Stimulated activated CD4-positive, alpha-beta T cell treated with anti-CD3 and anti-CD28 coated beads, Interleukin-2, amount 100 ng/mL, for 48 hours (primary cell): Measurements from ENCODE around the gene TAS1R1.
"Not testable (repeated sequence)": the region's sequence is repeated elsewhere in the genome, so short reads cannot be mapped to it uniquely, and the experiment has no call there.

Experiments
- DNase-seq, 2 donors: peaks; one replicate each; pipeline ENCODE4 v3.0.0-alpha.2; 2020

The TAS1R1 gene

DNA sequence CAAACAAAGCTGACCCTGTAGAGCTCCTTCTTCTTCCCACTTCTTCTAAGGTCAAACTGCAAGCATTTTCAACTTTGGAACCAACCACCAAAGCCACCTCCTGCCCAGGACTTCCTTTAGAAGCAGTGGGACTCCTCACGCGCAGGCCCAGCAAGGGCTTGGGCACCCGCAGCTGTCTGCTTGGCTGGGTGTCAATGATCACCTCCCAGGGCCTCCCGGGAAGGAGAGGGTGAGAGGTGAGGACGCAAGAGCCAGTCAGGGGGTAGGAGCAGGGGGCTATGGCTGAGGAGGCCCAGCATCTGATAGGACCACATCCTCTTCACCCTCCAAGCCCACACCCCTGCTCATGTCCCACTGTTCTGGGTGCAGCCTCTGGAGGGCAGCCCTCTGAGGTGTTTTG, 37.3 kb downstream of the TAS1R1 start:
- no peak for DNase-seq

DNA sequence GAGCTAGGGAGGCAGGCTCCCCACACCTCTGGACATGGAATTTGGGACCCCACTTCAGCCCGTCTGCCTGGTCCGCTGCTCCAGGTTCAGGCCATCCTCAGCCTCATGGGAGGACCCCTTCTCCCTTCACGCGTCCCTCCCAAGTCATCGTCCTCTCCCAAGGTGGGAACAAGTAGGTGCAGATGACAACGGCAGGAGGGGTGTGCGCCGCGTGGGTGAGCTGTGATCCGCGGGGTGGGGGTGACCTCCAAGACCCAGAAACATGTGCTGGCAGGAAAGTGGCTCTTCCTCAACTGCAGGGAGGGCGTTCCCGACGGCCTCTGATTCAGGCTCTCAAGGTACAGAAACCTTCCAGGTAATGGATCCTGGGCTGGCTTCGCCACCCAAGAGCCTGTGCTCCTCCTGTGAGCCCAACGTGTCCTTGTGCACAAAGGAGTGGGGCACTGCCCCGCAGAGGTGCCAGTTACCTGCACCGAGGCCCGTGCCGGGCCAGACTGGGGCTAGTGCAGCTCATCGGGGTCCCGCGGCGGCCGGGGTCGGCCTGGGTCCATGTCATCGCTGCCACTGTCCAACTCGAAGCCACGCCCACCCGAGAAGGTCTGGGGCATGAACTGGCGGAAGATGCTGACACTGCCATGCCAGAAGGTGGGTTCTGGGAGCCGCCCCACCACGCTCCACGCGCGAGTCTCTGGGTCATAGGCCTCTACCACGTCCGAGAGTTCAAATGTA, 37.9 kb downstream of the TAS1R1 start:
- DNase-seq: no peak

DNA sequence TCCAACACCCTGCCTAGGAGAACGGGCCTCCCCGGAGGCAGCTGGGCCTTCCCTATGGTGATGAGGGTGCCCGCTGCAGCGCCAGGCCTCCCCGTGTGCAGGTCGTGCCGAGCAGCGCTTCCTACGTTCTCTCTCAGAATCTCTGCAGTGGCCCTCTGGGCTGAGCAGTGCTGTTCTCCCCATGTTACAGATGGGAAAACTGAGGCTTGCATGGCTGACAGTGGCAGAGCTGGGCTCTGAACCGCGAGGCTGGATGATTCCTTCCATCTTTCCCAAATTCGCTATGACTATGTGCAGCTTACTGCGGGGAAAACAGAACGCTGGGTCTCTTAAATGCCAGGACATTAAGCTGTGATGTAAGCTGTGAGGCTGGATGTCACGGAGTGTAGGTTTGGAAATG, 38.7 kb downstream of the TAS1R1 start:
- no peak for DNase-seq

DNA sequence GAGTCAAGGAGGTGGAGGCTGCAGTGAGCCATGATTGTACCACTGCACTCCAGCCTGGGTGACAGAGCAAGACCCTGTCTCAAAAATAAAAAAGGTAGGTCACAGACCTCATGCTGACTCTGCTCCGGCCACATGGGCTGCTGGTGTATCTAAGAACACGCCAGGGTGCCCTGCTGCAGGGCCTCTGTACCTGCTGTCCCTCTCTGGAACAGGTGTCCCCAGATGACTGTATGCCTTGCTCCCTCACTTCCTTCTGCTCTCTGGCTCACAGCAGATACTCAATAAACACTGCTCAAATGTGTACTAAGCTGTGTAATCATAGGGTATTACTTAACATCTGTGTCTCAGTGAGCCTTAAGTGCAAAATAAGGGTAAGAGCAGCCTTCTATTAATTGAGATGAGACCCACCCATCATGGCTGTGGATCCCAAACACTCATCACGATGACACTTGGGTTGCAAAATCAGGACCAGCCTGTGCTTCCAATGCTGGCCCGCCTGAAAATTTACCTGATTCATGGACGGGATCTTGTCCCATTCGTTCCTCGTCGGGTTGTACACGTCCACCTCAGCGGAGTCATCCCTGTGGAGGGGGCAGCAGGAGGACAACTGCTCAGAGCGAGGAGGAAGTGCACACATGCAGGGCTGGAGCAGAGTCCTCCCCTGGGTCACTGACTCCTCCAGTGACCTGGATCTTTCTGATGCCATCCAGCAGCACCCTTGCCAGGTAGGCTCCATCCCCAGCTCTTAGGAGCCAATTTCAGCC, 40.1 kb downstream of the TAS1R1 start:
- DNase-seq: no peak

DNA sequence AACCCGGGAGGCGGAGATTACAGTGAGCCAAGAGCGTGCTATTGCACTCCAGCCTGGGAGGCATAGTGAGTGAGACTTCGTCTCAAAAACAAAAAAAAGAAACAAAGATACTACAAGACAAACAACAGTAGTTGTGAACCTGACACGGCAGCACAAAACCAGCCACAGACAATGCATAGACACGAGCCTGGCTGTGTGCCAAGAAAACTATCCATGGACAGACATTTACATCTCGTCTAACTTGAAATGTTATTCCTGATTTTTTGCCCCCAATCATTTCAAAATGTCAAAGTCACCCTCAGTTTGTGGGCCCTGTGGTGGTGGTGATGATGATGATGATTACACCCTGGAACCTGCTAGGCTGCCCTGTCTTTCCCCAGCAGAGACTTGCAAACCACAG, 41.2 kb downstream of the TAS1R1 start:
- DNase-seq: no peak

DNA sequence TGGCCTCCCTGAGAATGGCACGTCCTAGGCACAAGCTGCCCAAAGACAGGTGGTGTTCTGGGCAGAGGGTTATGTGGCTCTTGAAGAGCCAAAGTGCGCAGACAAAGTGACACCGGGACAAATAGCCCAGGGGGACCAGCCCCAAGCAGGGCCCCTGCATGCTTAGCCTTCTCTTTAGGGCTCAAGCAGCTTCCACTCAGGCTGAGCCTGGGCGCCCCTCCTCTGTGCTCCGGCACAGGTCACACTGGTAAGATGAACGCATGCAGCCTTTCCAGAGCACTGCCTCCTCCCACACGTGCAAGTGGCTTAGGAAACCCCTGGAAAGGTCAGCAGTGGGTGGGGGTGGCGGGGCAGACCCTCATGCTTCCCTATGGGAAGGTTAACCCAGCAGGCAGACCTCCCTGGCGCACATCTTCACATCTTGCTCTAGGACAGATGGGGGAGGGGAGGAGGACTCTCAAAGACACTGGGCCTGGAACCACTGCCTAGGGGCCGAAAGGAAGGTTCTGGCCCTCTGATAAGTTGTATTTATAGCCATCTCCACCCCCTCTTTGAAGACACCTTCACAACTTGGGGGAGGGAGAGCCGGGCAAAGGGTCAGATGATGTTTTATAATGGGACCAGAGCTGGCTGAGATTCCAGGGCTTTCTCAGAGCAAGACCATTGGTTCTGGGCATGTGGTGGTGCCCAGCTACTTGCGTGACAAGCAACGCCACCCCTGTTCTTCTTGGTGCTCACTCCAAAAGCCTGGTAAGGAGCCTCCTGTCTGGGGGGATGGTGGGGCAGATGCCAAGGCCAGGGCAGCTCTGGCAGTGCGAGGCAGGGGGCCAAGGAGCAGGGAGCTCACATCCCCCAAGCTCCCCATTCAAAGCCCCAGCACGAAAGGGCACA, 42.0 kb downstream of the TAS1R1 start:
- no peak for DNase-seq

DNA sequence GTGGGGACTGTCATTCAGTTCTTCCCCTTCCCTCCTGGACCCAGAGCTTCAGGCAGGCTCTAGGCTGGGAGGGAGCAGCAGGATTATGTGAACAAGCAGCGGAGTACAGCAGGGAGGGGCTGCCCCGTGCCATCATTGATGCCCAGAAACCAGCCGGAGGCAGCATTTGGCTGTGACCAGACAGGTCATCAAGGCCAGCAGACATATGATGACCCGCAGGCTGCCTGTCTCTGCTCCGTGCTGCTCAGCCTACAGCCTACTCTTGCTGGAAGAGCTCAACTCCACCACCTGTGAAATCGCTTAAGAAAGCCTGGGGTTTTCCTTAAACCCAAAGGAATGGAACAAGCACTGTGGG, 42.6 kb downstream of the TAS1R1 start:
- no peak for DNase-seq

DNA sequence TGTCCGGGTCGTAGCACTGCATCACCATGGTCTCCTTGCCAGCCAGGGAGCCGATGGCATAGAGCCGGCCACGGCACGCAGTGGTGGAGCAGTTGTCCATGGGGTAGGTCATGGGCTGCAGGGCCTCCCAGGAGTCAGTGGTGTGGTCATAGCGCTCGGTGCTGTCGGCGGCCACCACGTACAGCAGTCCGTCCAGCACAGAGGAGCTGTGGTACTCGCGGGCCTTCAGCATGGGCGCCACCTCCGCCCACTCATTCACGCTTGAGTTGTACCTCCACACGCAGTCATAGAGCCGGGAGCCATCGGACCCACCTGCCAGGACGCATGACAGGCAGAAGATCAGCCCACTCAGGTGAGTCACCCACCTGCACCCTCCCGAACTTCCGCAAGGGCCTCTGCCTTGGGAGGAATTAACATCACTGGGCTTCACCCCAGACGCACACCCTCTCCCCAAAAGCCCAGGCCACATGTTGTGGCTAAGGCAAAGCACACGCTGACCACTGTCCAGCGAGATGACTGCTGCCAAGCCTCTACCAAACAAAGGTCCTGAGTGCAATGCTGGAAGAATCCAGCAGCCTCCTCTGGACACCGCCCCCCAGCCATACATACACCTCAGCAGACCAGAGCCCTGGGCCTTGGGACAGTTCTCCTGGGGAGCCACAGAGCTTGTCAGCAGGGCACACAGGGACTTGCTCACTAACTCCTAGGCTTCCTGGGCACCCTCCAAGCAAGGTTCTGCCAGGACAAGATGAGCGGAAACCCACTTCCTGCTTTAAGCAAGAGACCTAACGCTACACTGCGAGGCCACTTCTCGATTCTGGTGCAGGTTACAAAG, 44.3 kb downstream of the TAS1R1 start:
- peak in 1 of 2 donors; percentile 32 for DNase-seq

DNA sequence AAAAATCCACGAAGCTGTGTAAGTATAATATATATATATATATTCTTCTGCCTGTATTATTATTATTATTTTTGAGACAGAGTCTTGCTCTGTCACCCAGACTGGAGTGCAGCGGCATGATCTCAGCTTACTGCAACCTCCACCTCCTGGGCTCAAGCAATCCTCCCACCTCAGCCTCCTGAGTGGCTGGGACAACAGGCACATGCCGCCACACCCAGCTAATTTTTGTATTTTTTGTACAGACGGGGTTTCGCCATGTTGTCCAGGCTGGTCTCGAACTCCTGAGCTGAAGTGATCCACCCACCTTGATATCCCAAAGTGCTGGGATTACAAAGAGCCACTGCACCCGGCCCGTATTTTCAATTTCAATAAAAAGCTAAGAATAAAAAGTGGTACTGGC, 44.9 kb downstream of the TAS1R1 start:
- not testable (repeated sequence) for DNase-seq

DNA sequence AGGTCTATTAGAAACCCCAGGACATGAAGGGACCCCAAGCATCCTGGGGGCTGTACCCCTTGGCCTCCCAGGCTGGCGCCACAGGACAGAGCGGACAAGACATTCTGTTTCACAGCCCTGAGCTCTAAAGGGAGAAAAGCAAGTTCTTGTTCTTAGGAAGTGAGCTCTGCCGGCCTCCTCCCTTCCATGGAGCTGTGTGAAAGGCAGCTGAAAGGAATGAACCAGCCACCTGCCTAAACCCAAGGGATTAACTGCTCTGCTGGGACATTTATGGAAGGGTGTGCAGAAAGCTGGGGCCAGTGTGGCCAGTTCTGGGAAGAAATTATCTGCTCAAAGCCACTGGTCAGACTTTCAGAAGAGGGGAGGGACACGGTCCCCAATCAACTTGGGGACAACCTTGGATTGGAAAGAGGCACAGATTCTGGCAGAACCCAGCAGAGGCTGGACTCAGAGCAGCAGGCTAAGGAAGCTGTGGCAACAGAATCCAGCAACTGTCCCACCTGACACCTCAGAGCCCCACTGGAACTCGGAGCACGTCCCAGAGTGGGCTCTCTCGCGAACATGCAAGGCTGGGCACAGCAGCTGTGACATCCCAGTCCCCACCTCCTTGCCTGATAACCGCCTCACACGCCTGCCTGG, 45.4 kb downstream of the TAS1R1 start:
- no peak for DNase-seq

DNA sequence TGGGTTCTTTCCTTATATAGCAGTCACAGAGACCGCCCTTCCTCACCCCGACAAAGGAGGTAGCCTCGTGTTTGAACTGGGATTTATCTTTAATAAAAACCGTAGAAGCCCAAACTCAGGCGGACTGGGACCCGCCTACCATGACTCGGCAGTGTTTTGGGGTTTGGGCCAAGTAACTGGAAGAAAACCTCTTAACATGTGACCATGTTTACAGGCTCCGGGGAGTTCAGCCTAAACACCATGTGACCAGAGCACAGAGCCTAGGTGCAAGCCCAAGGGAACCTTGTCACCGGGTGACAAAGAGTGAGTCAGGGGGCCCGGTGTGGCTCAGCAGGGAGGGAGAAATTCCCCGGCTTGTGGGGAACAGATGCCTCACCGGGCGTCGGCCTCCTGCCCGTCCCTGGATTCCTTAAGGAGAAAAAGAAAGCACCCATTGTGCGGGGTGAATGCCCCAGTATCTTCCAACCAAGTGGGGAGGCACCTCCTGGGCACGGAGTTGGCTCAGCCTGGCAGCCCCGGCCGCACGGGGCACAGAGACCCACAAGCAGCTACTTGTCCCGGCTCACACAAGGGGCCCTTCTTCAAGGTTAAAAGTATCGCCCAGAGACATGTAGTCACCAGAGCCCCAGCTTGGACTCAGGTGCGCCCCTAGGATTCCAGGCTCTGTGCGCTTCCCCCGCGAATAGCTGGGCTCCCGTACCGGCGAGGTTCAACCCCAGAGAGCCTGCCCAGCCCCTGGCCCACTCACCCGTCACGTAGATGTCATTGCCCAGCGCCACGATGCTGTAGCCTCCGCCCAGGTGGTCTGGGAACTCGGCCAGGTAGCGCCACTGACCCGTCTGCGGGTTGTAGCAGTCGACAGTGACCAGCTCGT, 46.2 kb downstream of the TAS1R1 start:
- peak; percentile 76 to 77 for DNase-seq

DNA sequence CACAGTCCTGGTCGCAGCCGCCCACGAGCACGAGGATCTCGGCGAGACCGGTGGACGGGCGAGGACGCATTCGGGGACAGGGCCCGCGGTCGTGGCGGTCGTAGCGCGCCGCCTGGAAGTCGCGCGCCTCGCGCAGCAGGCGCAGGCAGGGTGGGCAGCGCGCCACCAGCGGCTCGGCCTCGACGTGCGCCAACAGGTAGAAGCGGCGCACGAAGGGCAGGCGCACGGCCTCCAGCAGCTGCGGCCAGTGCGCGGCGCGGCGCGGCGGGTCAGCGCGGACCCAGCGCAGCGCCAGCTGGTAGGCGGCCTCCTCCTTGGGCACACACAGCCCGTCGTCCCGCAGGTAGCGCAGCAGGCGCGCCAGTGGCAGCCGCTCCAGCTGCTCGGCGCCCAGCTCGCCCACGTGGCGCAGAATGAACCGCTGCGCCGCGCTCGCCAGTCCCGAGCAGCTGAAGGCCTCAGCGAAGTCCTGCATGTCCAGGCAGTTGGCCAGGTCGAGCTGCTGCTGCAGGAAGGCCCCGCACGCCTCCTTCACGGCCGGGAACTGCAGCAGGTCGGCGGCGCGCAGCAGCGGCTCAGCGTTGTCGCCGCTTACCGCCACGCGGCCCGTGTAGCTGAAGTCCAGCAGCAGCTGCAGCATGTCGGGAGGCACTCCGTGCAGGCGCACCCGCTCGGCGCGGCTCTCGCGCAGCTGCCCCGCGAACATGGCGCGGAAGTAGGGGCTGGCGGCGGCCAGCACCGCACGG, 47.0 kb downstream of the TAS1R1 start:
- no peak for DNase-seq

DNA sequence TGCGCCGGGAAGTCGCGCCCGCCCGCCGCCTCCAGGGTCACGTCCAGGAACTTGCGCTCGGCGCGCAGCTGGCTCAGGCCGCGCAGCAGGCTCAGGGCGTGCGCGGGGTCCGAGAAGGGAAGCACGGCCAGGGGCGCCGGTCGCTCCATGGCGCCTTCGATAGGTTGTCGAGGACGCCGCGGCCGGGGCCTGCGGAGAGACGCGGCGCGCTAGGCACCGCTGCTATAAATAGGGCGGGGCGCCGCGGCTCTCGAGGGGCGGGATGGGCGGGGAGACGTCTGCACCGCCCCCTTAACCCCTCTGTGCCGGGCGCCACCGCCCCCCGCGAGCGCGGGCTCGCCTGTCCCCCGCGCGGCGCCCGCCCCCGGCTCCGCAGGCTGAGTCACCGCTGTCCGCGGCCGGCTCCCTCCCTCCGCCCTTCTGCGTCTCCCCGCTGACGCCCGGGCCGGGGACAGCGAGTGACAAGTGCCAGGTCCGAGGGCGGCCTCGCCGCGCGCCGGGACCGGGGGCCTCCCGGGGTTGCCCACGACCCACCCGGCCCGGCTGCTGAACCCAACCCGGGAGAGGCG, 47.6 kb downstream of the TAS1R1 start, which contains the start of gene KLHL21:
Gene KLHL21, minus strand, starts transcription at position 201 of the 569 bp plus-strand sequence. Its CDS starts 52 bp downstream, at position 149.
- peak; percentile 76 to 84 for DNase-seq

DNA sequence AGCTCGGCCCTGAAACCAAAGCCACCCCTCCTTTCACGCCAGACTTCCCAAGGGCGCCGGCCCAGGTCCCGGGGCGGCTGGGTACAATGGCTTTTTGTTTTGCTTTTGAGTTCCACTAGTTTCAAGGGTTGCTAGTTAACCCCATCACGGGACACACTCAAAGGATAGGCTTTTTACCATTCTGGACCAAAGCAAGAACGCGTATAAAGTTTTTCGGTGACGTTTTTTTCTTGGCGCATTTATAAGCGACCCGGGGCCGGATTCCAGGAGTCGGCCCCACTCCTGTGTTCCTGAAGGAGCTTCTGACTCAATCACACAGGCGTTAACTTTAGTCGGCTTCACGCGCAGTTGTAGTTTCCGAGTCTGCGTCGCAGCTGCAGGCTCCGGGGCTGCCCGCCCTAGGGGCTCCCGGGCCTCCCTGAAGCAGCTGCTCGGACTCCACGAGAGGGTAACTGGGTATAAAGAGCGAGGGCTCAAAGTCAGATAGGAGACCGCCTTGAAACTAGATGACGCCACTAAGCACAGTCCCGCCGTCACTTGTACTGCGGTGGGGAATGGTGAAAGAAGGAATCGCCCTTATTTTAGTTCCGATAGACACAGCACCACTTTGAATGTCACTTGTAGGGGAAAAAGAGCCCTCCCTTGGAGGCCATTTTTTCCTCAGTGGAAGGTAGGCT, 48.3 kb downstream of the TAS1R1 start:
- DNase-seq: peak in 1 of 2 donors; percentile 46

DNA sequence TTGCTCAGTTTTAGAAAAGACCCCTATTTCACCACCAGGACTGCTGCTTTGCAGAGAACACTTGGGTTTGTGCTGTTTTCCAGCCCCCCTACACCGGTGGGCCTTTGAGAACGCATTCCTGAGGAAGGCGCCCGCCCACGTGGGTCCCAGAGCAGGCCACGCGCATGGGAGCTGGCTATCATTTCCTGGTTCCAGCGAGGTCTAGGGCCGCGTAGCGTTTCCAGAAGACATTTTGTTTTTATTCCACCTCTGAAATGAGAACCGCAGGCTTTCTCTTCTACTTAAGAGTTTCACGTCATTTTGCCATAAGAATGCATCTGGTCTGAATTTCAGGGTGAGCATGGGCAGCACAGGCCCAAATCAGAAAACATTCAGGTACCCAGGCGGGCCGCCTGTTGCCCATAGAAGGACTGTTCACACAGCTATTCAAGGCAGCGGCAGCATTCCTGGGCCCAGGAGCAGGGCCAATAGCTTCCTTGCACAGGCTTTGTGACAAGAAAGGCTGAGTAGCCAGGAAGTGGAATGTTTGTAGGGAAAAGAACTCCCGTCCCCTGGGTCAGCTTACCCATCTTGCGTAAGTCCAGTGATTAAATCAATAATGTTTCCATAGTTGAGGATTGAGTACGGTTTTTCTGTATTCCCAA, 48.9 kb downstream of the TAS1R1 start:
- no peak for DNase-seq

DNA sequence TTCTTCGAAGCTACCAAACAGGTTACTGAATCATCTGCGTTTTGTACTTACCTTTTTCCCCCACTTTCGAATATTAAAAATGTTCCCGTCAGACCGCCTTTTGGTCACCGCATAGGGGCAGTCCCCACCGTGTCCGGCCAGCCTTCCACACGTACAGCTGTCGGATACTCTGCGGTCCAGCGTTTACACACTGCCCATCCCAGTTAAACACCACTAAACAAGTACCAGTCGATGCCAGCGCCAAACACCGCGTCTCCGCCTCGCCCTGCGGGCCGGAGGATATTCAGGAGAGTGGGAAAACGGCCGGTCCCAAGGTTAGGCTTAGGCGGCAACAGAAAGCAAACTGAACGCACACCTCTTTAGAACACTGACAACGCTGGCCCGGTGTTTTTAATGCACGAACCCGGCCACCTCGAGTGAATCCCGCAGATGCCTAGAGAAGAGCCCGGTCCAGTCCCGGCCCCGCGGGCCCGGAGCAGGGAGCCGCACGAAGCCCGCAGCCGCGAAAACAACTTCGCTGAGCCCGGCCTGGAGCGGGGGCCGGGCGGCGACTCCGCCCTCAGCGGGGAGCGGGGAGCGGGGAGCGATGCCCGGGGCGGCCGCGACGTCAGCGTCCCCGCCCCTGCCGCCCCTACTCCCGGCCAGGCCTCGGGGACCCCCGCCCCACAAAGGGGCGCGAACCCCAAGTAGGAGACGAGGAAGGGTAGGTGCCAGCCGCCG, 57.7 kb downstream of the TAS1R1 start:
- no peak for DNase-seq

DNA sequence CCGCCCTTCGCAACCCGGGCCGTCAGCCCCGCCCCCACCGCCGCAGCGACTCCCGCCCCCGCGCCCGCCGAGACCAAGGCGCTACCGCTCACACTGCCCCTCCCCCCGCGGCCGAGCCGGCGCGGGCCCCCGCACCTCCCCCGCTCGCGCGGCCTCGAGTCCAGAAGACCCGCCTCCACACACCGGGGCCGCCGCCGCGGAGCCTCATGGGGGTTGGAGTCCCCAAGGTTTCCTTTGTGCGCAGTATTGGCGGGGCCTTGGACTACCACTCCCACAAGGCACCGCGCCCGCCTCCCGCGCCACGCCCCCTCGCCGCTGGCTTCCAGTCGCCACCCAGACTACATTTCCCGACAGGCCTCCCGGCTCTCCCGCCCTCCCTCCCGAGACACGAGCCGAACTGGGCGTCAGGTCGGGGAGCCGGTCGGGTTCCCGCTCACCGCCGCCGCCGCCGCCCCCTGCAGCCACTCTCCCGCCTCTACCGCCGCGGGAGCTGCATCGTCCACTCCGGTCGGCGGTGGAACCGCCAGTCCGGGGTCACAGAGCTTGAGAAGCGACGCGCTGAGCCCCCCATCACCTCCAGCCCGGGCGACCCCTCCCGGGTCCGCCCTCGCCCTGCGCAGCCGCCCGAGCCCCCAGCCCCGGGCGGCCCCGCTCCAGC, 58.4 kb downstream of the TAS1R1 start, which contains the start of gene PHF13:
Gene PHF13, plus strand, starts transcription at position 371 of the 658 bp plus-strand sequence. CDS start 336 bp downstream, outside the sequence.
- peak; percentile 99 for DNase-seq
